SH-SY5Y (cell line): ENCODE results near the gene CMBL.

Experiments
- GATA2 ChIP-seq: IDR thresholded peaks from 2 replicates; pipeline ENCODE4 v1.6.1; 2011; ENCODE audit warnings: mild to moderate bottlenecking, low read depth, low read length
- GATA3 ChIP-seq: IDR thresholded peaks from 2 replicates; pipeline ENCODE4 v1.6.1; 2011; ENCODE audit warnings: low read depth, mild to moderate bottlenecking, low read length, moderate library complexity

- TF ChIP-seq GATA2 (no peak), GATA3 (no peak)
Measured at GRCh38 chr5:10244342-10244944, 63.3 kb downstream of the CMBL start.
